Transverse colon (tissue), 4 donors: ENCODE measurements around the gene SLC19A3.

Experiments used
- CTCF ChIP-seq, 5 experiments: fragments of 200-600 bp in 3 of 5; fragments of 450-650 bp in 2 of 5; sonication (generic) in 3 of 5; IDR thresholded peaks; 1 replicate in 2 of 5; 2 replicates in 3 of 5; pipeline ENCODE4 v1.5.1; 2016 to 2017; ENCODE audit warnings: antibody characterized with exemption in 5 of 5, inconsistent platforms in 3 of 5, mild to moderate bottlenecking in 2 of 5, moderate library complexity in 1 of 5
- EP300 ChIP-seq: sonication (generic); formaldehyde crosslinking; IDR thresholded peaks from one replicate; pipeline ENCODE4 v1.6.1; 2017; ENCODE audit warnings: antibody characterized with exemption, low read depth
- POLR2AphosphoS5 ChIP-seq, 3 donors: sonication (generic); formaldehyde crosslinking; IDR thresholded peaks; one replicate each; pipeline ENCODE4 v1.6.1; 2016; ENCODE audit warnings: antibody characterized with exemption in 3 of 3

DNA sequence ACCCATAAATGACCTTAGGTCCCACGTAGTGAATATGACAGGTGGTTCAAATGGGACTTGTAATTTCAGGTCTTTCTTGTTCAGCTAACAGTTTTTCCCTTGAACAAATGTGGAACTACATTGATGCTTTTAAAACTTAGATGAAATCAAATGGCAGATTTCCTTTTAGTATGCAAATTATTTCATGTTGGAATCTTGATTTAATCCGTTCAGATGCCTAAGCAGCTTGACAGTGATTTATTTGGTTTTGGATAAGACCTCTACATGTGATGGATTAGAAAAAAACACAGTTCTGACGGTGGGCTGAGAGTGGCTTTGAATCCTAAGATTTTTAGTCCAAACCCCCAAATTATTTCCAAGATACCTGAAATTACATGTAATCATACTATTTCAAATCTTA lies 83.6 kb downstream of the SLC19A3 start:
- no peak for TF ChIP-seq CTCF (IDR thresholded peaks at IDR 0.05)
- no peak for TF ChIP-seq EP300
- TF ChIP-seq POLR2AphosphoS5 (IDR thresholded peaks at IDR 0.05) = no peak
